B cell (primary cell): ENCODE results near the gene LY9. TPM values are rescaled to one million over a fixed set of nuclear protein-coding genes. Genes with fewer than 3 reads are reported as not detected.

Experiments
- ATAC-seq: fragments of 200-7000 bp; cut with Tn5 transposase; one replicate; pipeline ENCODE4 v1.10.0; 2021; ENCODE audit warnings: low read depth, mild to moderate bottlenecking, moderate number of reproducible peaks, moderate library complexity
- CTCF ChIA-PET: fragments of 350-600 bp; sonication (Branson Sonifier 250); formaldehyde crosslinking; loops from one replicate; lab custom pipeline; 2021; ENCODE audit warnings: antibody characterized with exemption, inconsistent platforms; lab: Charles Lee
- POLR2A ChIA-PET: fragments of 350-600 bp; sonication (Branson Sonifier 250); formaldehyde crosslinking; loops from one replicate; lab custom pipeline; 2021; ENCODE audit warnings: antibody characterized with exemption; lab: Charles Lee
- DNase-seq: peaks from one replicate; pipeline ENCODE4 v3.0.0; 2013
- H2AFZ ChIP-seq: 2 replicates; pipeline ENCODE4 v1.6.1; 2012; ENCODE audit warnings: mild to moderate bottlenecking, low read depth, low read length; ENCODE audit not compliant: insufficient read depth, poor library complexity, severe bottlenecking
- H3K27ac ChIP-seq, 2 donors: 1 replicate in 1 of 2; 2 replicates in 1 of 2; pipeline ENCODE4 v1.5.1; 2012 to 2013; ENCODE audit warnings: low read length in 2 of 2, mild to moderate bottlenecking in 2 of 2, moderate library complexity in 1 of 2
- H3K27me3 ChIP-seq, 4 experiments: fragments of 200-600 bp in 1 of 4; sonication (generic) in 1 of 4; replicated peaks in 1 of 4; 1 replicate in 2 of 4; 2 replicates in 2 of 4; pipeline versions ENCODE4 v1.6.1 to v1.7.0; 2013 to 2016; ENCODE audit warnings: low read length in 3 of 4, mild to moderate bottlenecking in 2 of 4, mixed read lengths in 1 of 4, moderate library complexity in 1 of 4; ENCODE audit not compliant: insufficient read depth in 4 of 4, control insufficient read depth in 3 of 4; ENCODE audit errors: control extremely low read depth in 1 of 4
- H3K36me3 ChIP-seq, 2 experiments: replicated peaks in 1 of 2; 1 replicate in 1 of 2; 2 replicates in 1 of 2; pipeline versions ENCODE4 v1.6.1 to v1.7.1; 2013; ENCODE audit warnings: low read length in 1 of 2; ENCODE audit not compliant: insufficient read depth in 2 of 2, control insufficient read depth in 1 of 2; ENCODE audit errors: control extremely low read depth in 1 of 2, extremely low read depth in 1 of 2
- H3K4me1 ChIP-seq, 2 donors: fragments of 200-600 bp in 1 of 2; sonication (generic) in 1 of 2; 1 replicate in 1 of 2; 2 replicates in 1 of 2; pipeline versions ENCODE4 v1.5.1 to v1.6.1; 2013 to 2017; ENCODE audit warnings: low read length in 2 of 2; ENCODE audit not compliant: control insufficient read depth in 2 of 2, insufficient read depth in 2 of 2
- H3K4me2 ChIP-seq: replicated peaks from 2 replicates; pipeline ENCODE3; 2012; ENCODE audit warnings: mild to moderate bottlenecking, low read depth, low read length; ENCODE audit not compliant: poor library complexity, severe bottlenecking
- H3K4me3 ChIP-seq, 5 experiments: fragments of 200-600 bp in 1 of 5; sonication (generic) in 1 of 5; 1 replicate in 3 of 5; 2 replicates in 2 of 5; pipeline versions ENCODE4 v1.5.1 to v1.7.0; 2011 to 2016; ENCODE audit warnings: low read length in 4 of 5, mild to moderate bottlenecking in 4 of 5, low read depth in 2 of 5, control low read depth in 1 of 5, moderate library complexity in 1 of 5; ENCODE audit not compliant: insufficient read depth in 1 of 5; ENCODE audit errors: control extremely low read depth in 1 of 5, extremely low read depth in 1 of 5
- H3K79me2 ChIP-seq: fragments of 200-600 bp; sonication (generic); one replicate; pipeline ENCODE4 v1.6.0; 2016; ENCODE audit warnings: low read length; ENCODE audit not compliant: control insufficient read depth, insufficient read depth
- H3K9ac ChIP-seq: fragments of 200-600 bp; sonication (generic); 2 replicates; pipeline ENCODE4 v1.6.1; 2017; ENCODE audit warnings: mild to moderate bottlenecking, low read length, moderate library complexity
- H3K9me3 ChIP-seq, 3 donors: one replicate each; pipeline versions ENCODE4 v1.6.1 to v1.7.1; 2013; ENCODE audit warnings: low read length in 2 of 3; ENCODE audit not compliant: control insufficient read depth in 2 of 3, insufficient read depth in 1 of 3; ENCODE audit errors: control extremely low read depth in 1 of 3
- H4K20me1 ChIP-seq: 2 replicates; pipeline ENCODE4 v1.6.0; 2012; ENCODE audit warnings: mild to moderate bottlenecking, low read length; ENCODE audit not compliant: insufficient read depth, control insufficient read depth, poor library complexity, severe bottlenecking
- H3K27ac Mint-ChIP-seq: one replicate; pipeline ENCODE4 v1.8.0; 2021; ENCODE audit warnings: mixed read lengths
- H3K27me3 Mint-ChIP-seq: one replicate; pipeline ENCODE4 v1.8.0; 2021; ENCODE audit warnings: mixed read lengths
- H3K4me1 Mint-ChIP-seq: one replicate; pipeline ENCODE4 v1.8.0; 2021; ENCODE audit warnings: mixed read lengths
- H3K4me3 Mint-ChIP-seq: one replicate; pipeline ENCODE4 v1.8.0; 2021; ENCODE audit warnings: mixed read lengths
- H3K9me3 Mint-ChIP-seq: one replicate; pipeline ENCODE4 v1.8.0; 2022; ENCODE audit warnings: mixed read lengths; ENCODE audit not compliant: insufficient read depth
- EZH2 ChIP-seq: IDR thresholded peaks from 2 replicates; pipeline ENCODE4 v1.6.1; 2012; ENCODE audit warnings: borderline replicate concordance, low read depth, mild to moderate bottlenecking, moderate library complexity, low read length; ENCODE audit not compliant: insufficient read depth, poor library complexity, severe bottlenecking
- WGBS: methylation state at CpG from one replicate; pipeline ENCODE4 v1.1.5; 2013; ENCODE audit warnings: missing lambda C conversion rate; ENCODE audit not compliant: insufficient coverage; 5-methylcytosine and 5-hydroxymethylcytosine counted together
- intact Hi-C: fragments of 100-400 bp; cut with micrococcal nuclease; formaldehyde crosslinking; loops from one replicate; pipeline ENCODE4 v1.10.0; 2022
- polyA plus RNA-seq: library from polyadenylated mRNA; depleted of rRNA; stranded (reverse); fragments of >200 nt; gene quantifications from 2 replicates; pipeline ENCODE4 v1.2.3, GENCODE V29; 2012
- total RNA-seq, 2 donors: library from RNA; stranded (reverse); fragments of 120-200 nt in 1 of 2; gene quantifications; 1 replicate in 1 of 2; 2 replicates in 1 of 2; pipeline versions ENCODE4 v1.2.3 to v1.2.4, GENCODE V29; 2013 to 2022
- TF ChIP-seq, protein P1 (sequence below): fragments of 200-600 bp; IDR thresholded peaks from one replicate; pipeline ENCODE4 v1.8.0; 2022; ENCODE audit warnings: antibody characterized with exemption, mild to moderate bottlenecking

Gene LY9
- total and polyA plus RNA-seq, 2 donors (not counting 1 experiment from before 2014, with no cell fraction given), result 252 to 365 TPM

DNA sequence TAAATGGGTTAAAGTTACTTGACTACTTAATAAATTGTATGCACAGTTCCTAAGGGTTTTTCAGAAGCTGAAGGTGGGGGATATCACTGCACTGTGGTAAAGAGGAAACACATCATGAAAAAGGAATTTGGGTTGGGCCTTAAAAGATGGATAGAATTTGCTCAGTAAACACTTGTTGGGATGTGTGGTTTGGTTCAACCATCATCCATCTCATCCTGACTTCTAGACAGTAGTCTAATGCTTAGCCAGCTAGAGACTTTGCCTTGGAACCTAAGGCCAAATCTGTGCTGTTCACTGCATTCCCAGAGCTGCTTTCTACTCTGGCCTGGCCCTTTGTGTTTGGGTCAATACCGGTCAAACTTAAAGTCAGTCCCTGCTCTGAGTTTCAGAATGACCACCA lies 30.6 kb downstream of the LY9 start:
- intact Hi-C loops, result no loop called here
- Histone ChIP-seq H3K4me1 (no peaks in the 10 kb centered on the region), H3K27ac (no peak overlapping the region), H2AFZ (no peak overlapping the region), H3K79me2 (no peaks in the 10 kb centered on the region), H3K36me3 (peaks cover 10 to 55% of the 10 kb centered on the region in 2 experiments), H3K9ac (no peak overlapping the region), H3K27me3 (no peaks in the 10 kb centered on the region), H3K9me3 (no peaks in the 10 kb centered on the region), H3K4me2 (no peak overlapping the region), H3K4me3 (no peak overlapping the region), H4K20me1 (no peaks in the 10 kb centered on the region)
- Mint-ChIP-seq H3K27ac (peak overlapping the region; percentile 67), H3K9me3 (no peaks in the 10 kb centered on the region), H3K27me3 (no peaks in the 10 kb centered on the region), H3K4me1 (peaks cover 6% of the 10 kb centered on the region), H3K4me3 (no peak overlapping the region)
- ChIA-PET POLR2A (no interaction called here), CTCF (interaction anchor here (1.2 to 2.6 kb wide), 3 partner anchors 45 to 79 kb away, joined by 3 to 12 read pairs (median 8); no protein-coding TSS in a partner anchor)
- no peak for ATAC-seq
- 100% methylated on average over 1 of the region's 1 CpG for WGBS
- DNase-seq, result no peak
- TF ChIP-seq, protein P1, sequence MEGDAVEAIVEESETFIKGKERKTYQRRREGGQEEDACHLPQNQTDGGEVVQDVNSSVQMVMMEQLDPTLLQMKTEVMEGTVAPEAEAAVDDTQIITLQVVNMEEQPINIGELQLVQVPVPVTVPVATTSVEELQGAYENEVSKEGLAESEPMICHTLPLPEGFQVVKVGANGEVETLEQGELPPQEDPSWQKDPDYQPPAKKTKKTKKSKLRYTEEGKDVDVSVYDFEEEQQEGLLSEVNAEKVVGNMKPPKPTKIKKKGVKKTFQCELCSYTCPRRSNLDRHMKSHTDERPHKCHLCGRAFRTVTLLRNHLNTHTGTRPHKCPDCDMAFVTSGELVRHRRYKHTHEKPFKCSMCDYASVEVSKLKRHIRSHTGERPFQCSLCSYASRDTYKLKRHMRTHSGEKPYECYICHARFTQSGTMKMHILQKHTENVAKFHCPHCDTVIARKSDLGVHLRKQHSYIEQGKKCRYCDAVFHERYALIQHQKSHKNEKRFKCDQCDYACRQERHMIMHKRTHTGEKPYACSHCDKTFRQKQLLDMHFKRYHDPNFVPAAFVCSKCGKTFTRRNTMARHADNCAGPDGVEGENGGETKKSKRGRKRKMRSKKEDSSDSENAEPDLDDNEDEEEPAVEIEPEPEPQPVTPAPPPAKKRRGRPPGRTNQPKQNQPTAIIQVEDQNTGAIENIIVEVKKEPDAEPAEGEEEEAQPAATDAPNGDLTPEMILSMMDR, result no peak
- TF ChIP-seq EZH2, result no peak

DNA sequence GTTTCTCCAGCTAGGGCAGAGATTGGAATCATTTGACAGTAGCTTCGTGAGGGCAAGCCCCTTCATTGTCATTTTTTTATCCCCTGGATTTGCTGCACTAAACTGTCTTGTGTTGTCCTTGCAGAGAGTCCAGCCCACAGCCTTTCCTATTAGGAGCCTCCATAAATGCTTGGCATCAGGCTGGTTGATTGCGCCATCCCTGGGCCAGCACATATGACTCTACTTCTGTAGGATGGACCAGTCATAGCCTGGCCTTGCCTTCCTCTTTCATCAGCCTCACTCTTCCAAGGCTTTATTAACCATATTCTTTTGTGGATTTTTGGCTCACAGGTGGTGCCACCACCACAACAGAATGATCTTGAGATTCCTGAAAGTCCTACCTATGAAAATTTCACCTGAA lies 31.4 kb downstream of the LY9 start:
- no peaks in the 10 kb centered on the region for H3K79me2 ChIP-seq
- intact Hi-C loops, result no loop called here
- no peaks in the 10 kb centered on the region for H3K9me3 ChIP-seq
- POLR2A ChIA-PET, result no interaction called here
- H3K4me3 ChIP-seq, result no peak overlapping the region
- H3K27me3 ChIP-seq, result no peaks in the 10 kb centered on the region
- peaks cover 6% of the 10 kb centered on the region for H3K4me1 Mint-ChIP-seq
- no peak for ATAC-seq
- H3K9ac ChIP-seq, result no peak overlapping the region
- H2AFZ ChIP-seq, result no peak overlapping the region
- no peaks in the 10 kb centered on the region for H3K4me1 ChIP-seq
- CTCF ChIA-PET, result interaction anchor here (1.2 to 5.0 kb wide), 4 partner anchors 46 to 102 kb away, joined by 3 to 68 read pairs (median 10); no protein-coding TSS in a partner anchor
- no peak overlapping the region for H3K4me3 Mint-ChIP-seq
- H3K27ac ChIP-seq, result no peak overlapping the region
- H3K27me3 Mint-ChIP-seq, result no peaks in the 10 kb centered on the region
- peaks cover 10 to 47% of the 10 kb centered on the region in 2 experiments for H3K36me3 ChIP-seq
- no peak for TF ChIP-seq EZH2
- TF ChIP-seq, protein P1, result no peak
- no peak overlapping the region for H3K4me2 ChIP-seq
- 100% methylated on average over 2 of the region's 2 CpGs for WGBS
- peak overlapping the region; percentile 29 for H3K27ac Mint-ChIP-seq
- no peaks in the 10 kb centered on the region for H3K9me3 Mint-ChIP-seq
- no peaks in the 10 kb centered on the region for H4K20me1 ChIP-seq
- DNase-seq, result no peak
